Measurements from ENCODE around the gene ARID4B.
"Not testable (repeated sequence)": the region's sequence is repeated elsewhere in the genome, so short reads cannot be mapped to it uniquely, and the experiment has no call there.

ARID4B gene

GRCh38 chr1:235275836-235276235 lies 52.1 kb downstream of the ARID4B start:
- Histone ChIP-seq H4K20me1 (ENCODE audit: insufficient read depth, low read length) (peaks cover 53% of the 10 kb centered on the region), H3K79me2 (ENCODE audit: insufficient read depth, low read length) (peaks cover 99% of the 10 kb centered on the region), H3K9me3 (ENCODE audit: insufficient read depth, low read length, severe bottlenecking) (no peaks in the 10 kb centered on the region), H3K4me1 (ENCODE audit: insufficient read depth, low read length) (peaks cover 43% of the 10 kb centered on the region), H3K27ac (ENCODE audit: low read length) (peak overlapping the region; percentile 45), H3K9ac (ENCODE audit: low read depth, low read length) (peak overlapping the region; percentile 18; the same call in 1 of the 2 replicates), H3K27me3 (ENCODE audit: insufficient read depth, low read length, poor library complexity) (no peaks in the 10 kb centered on the region), H3K4me3 (ENCODE audit: low read depth in 1 of 2, low read length in 2 of 2) (no peak overlapping the region), H2AFZ (ENCODE audit: low read depth, low read length) (no peak overlapping the region), H3K4me2 (ENCODE audit: insufficient read depth, low read length) (no peak overlapping the region), H3K36me3 (ENCODE audit: insufficient read depth, low read length) (no peaks in the 10 kb centered on the region)
- ATAC-seq (ENCODE audit: insufficient read depth, low read depth) (0 out of 3 replicates have a peak, but pooled peaks have one; percentile 26), DNase-seq (no peak)
- TF ChIP-seq CTCF (IDR thresholded peaks at IDR 0.05; ENCODE audit: borderline replicate concordance, extremely low read depth, low read length, poor library complexity, severe bottlenecking) (no peak), EZH2 (IDR thresholded peaks at IDR 0.05; ENCODE audit: borderline replicate concordance, low read depth, low read length, severe bottlenecking) (no peak)

- Histone ChIP-seq H3K4me3 (ENCODE audit: low read depth in 1 of 2, low read length in 2 of 2) (no peak overlapping the region), H3K36me3 (ENCODE audit: insufficient read depth, low read length) (no peaks in the 10 kb centered on the region), H3K27ac (ENCODE audit: low read length) (peak overlapping the region; percentile 45), H4K20me1 (ENCODE audit: insufficient read depth, low read length) (peaks cover 52% of the 10 kb centered on the region), H3K4me1 (ENCODE audit: insufficient read depth, low read length) (peaks cover 39% of the 10 kb centered on the region), H3K4me2 (ENCODE audit: insufficient read depth, low read length) (no peak overlapping the region), H3K27me3 (ENCODE audit: insufficient read depth, low read length, poor library complexity) (no peaks in the 10 kb centered on the region), H2AFZ (ENCODE audit: low read depth, low read length) (no peak overlapping the region), H3K9ac (ENCODE audit: low read depth, low read length) (no peak overlapping the region), H3K9me3 (ENCODE audit: insufficient read depth, low read length, severe bottlenecking) (no peaks in the 10 kb centered on the region), H3K79me2 (ENCODE audit: insufficient read depth, low read length) (peaks cover 99% of the 10 kb centered on the region)
- no peak for TF ChIP-seq CTCF (IDR thresholded peaks at IDR 0.05; ENCODE audit: borderline replicate concordance, extremely low read depth, low read length, poor library complexity, severe bottlenecking)
- ATAC-seq (ENCODE audit: insufficient read depth, low read depth) (peak; percentile 77), DNase-seq (no peak)
Measured at GRCh38 chr1:235275223-235275622, 52.8 kb downstream of the ARID4B start.

GRCh38 chr1:235272851-235273250 lies 55.1 kb downstream of the ARID4B start:
- Histone ChIP-seq H3K27me3 (ENCODE audit: insufficient read depth, low read length, poor library complexity) (no peaks in the 10 kb centered on the region), H3K27ac (ENCODE audit: low read length) (0 out of 2 replicates have a peak overlapping the region, but pooled peaks have one; percentile 25), H2AFZ (ENCODE audit: low read depth, low read length) (no peak overlapping the region), H3K4me2 (ENCODE audit: insufficient read depth, low read length) (no peak overlapping the region), H3K4me1 (ENCODE audit: insufficient read depth, low read length) (peaks cover 29% of the 10 kb centered on the region), H3K4me3 (ENCODE audit: low read depth in 1 of 2, low read length in 2 of 2) (no peak overlapping the region), H3K79me2 (ENCODE audit: insufficient read depth, low read length) (peaks cover 99% of the 10 kb centered on the region), H3K9ac (ENCODE audit: low read depth, low read length) (no peak overlapping the region), H3K36me3 (ENCODE audit: insufficient read depth, low read length) (no peaks in the 10 kb centered on the region), H4K20me1 (ENCODE audit: insufficient read depth, low read length) (peaks cover 40% of the 10 kb centered on the region), H3K9me3 (ENCODE audit: insufficient read depth, low read length, severe bottlenecking) (no peaks in the 10 kb centered on the region)
- ATAC-seq (ENCODE audit: insufficient read depth, low read depth) (no peak), DNase-seq (no peak)
- TF ChIP-seq EZH2 (IDR thresholded peaks at IDR 0.05; ENCODE audit: borderline replicate concordance, low read depth, low read length, severe bottlenecking) (no peak), CTCF (IDR thresholded peaks at IDR 0.05; ENCODE audit: borderline replicate concordance, extremely low read depth, low read length, poor library complexity, severe bottlenecking) (no peak)

- H3K36me3 ChIP-seq (ENCODE audit: insufficient read depth, low read length) = no peaks in the 10 kb centered on the region
- no peak overlapping the region for H3K9ac ChIP-seq (ENCODE audit: low read depth, low read length)
- no peaks in the 10 kb centered on the region for H3K9me3 ChIP-seq (ENCODE audit: insufficient read depth, low read length, severe bottlenecking)
- peak; percentile 64 for ATAC-seq (ENCODE audit: insufficient read depth, low read depth)
- no peak overlapping the region for H3K4me3 ChIP-seq (ENCODE audit: low read depth in 1 of 2, low read length in 2 of 2)
- no peak overlapping the region for H3K4me2 ChIP-seq (ENCODE audit: insufficient read depth, low read length)
- no peaks in the 10 kb centered on the region for H3K27me3 ChIP-seq (ENCODE audit: insufficient read depth, low read length, poor library complexity)
- no peak overlapping the region for H2AFZ ChIP-seq (ENCODE audit: low read depth, low read length)
- H3K4me1 ChIP-seq (ENCODE audit: insufficient read depth, low read length) = peaks cover 13% of the 10 kb centered on the region
- DNase-seq = no peak
- peak overlapping the region; percentile 52; the same call in 1 of the 2 replicates for H3K27ac ChIP-seq (ENCODE audit: low read length)
- no peak for TF ChIP-seq EZH2 (IDR thresholded peaks at IDR 0.05; ENCODE audit: borderline replicate concordance, low read depth, low read length, severe bottlenecking)
- peaks cover 99% of the 10 kb centered on the region for H3K79me2 ChIP-seq (ENCODE audit: insufficient read depth, low read length)
- peaks cover 51% of the 10 kb centered on the region for H4K20me1 ChIP-seq (ENCODE audit: insufficient read depth, low read length)
Measured at GRCh38 chr1:235270625-235271024, 57.4 kb downstream of the ARID4B start.

- not testable (repeated sequence) for H3K4me2 ChIP-seq (ENCODE audit: insufficient read depth, low read length); H3K4me3 ChIP-seq (ENCODE audit: low read depth in 1 of 2, low read length in 2 of 2); H3K27me3 ChIP-seq (ENCODE audit: insufficient read depth, low read length, poor library complexity); H3K36me3 ChIP-seq (ENCODE audit: insufficient read depth, low read length); ATAC-seq (ENCODE audit: insufficient read depth, low read depth); H3K9me3 ChIP-seq (ENCODE audit: insufficient read depth, low read length, severe bottlenecking); H3K27ac ChIP-seq (ENCODE audit: low read length); H3K9ac ChIP-seq (ENCODE audit: low read depth, low read length); H2AFZ ChIP-seq (ENCODE audit: low read depth, low read length); H3K4me1 ChIP-seq (ENCODE audit: insufficient read depth, low read length); DNase-seq
- Histone ChIP-seq H3K79me2 (ENCODE audit: insufficient read depth, low read length) (peaks cover 99% of the 10 kb centered on the region), H4K20me1 (ENCODE audit: insufficient read depth, low read length) (peaks cover 50% of the 10 kb centered on the region; the same call in 1 of the 2 replicates)
Measured at GRCh38 chr1:235269990-235270389, 58.0 kb downstream of the ARID4B start.

All from DND-41 (cell line).